BLaER1 (cell line): Measurements from ENCODE around the gene PALD1.

Source experiments
- H3K27ac ChIP-seq: shearing (Covaris generic); formaldehyde crosslinking; 2 replicates; pipeline ENCODE4 v1.8.1; 2022
- H3K27me3 ChIP-seq: shearing (Covaris generic); formaldehyde crosslinking; 2 replicates; pipeline ENCODE4 v1.8.1; 2022
- H3K36me3 ChIP-seq: shearing (Covaris generic); formaldehyde crosslinking; 2 replicates; pipeline ENCODE4 v1.8.1; 2022
- H3K4me1 ChIP-seq: shearing (Covaris generic); formaldehyde crosslinking; 2 replicates; pipeline ENCODE4 v1.8.1; 2022
- H3K4me2 ChIP-seq: shearing (Covaris generic); formaldehyde crosslinking; 2 replicates; pipeline ENCODE4 v1.8.1; 2022
- H3K4me3 ChIP-seq: shearing (Covaris generic); formaldehyde crosslinking; 2 replicates; pipeline ENCODE4 v1.8.1; 2022
- H3K9ac ChIP-seq: shearing (Covaris generic); formaldehyde crosslinking; 2 replicates; pipeline ENCODE4 v1.8.1; 2022
- H3K9me3 ChIP-seq: shearing (Covaris generic); formaldehyde crosslinking; 2 replicates; pipeline ENCODE4 v1.8.1; 2022
- H4K20me1 ChIP-seq: shearing (Covaris generic); formaldehyde crosslinking; 2 replicates; pipeline ENCODE4 v1.8.1; 2022
- Cebpa-rat ChIP-seq: shearing (Covaris generic); IDR thresholded peaks from 2 replicates; pipeline ENCODE4 v1.8.1; 2022

Gene PALD1

DNA sequence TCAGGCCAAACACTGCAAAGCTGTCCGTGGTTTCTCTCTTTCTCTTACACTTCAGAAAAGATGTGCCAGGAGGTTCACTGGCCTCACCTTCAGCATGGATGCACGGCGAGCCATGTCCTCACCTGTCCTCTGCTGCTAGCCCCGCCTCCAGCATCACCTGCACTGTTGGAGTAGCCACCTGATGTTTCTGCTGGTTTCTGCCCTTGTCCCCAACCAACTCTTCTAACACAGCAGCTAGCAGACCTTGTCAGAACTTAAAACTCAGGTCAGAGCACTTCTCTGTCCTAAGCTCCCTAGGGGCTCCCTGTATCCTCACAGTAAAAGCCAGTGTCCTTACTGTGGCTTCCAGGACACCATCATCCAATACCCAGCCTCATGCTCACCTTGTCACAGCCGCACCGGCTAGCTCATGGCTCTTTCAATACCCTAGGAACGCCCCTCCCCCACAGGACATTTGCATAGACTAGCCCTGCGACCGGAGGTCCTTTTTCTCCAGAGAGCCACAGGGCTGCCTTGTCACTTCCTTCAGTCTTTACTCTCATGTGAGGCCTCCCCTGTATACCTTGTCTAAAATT lies 15.2 kb downstream of the PALD1 start:
- H3K27ac ChIP-seq: peak overlapping the region; percentile 80
- H3K9ac ChIP-seq: peak overlapping the region; percentile 70
- H3K27me3 ChIP-seq: no peaks in the 10 kb centered on the region
- peaks cover 36% of the 10 kb centered on the region for H4K20me1 ChIP-seq
- H3K4me3 ChIP-seq: peak overlapping the region; percentile 56
- H3K4me2 ChIP-seq: peak overlapping the region; percentile 87
- no peaks in the 10 kb centered on the region for H3K9me3 ChIP-seq
- H3K36me3 ChIP-seq: 0 out of 2 replicates have a peak, but pooled peaks cover 4% of the 10 kb centered on the region
- TF ChIP-seq Cebpa-rat: no peak
- peaks cover 100% of the 10 kb centered on the region for H3K4me1 ChIP-seq

DNA sequence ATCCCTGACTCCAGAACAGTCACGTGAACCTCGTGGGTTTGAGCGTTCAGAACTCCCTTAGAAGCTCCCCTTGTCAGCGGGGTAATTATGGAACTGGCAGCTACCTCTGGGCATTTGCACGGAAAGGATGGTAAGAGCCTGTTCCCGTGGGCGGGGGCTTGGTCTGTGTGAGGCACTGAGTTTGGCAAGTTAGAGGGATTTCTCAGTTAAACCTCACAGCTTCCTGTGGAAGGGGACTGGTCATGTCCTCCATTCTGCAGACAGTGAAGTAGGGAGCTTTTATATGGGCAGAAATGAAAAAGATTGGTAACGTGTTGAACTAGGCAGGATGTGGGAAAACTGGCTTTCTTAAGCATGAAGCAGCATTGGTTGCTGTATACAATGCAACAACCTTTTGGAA lies 16.0 kb downstream of the PALD1 start:
- Histone ChIP-seq H3K36me3 (0 out of 2 replicates have a peak, but pooled peaks cover 6% of the 10 kb centered on the region), H3K9ac (peak overlapping the region; percentile 70; the same call in 1 of the 2 replicates), H3K4me2 (peak overlapping the region; percentile 87), H3K9me3 (no peaks in the 10 kb centered on the region), H3K4me3 (no peak overlapping the region), H3K27ac (peak overlapping the region; percentile 80), H3K4me1 (peaks cover 100% of the 10 kb centered on the region), H3K27me3 (no peaks in the 10 kb centered on the region), H4K20me1 (peaks cover 28% of the 10 kb centered on the region)
- TF ChIP-seq Cebpa-rat: no peak

DNA sequence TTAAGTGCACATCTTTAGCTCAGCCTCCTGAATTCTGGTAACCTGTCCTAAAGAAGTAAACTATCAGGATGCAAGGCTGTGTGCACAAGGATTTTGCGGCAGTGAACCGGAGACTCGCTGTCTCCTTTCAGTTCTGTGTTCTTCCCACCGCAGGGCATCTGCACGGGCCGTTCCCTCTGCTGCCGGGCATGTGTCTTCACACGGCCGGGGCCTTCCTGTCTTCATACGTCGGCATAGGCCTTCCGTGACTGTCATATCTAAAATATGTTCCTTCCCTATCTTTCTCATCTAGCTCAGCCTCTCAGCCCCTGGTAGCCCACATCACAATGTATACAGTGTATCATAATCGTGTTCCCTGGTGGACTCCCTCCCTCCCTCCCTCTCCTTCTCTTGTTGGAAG lies 16.4 kb downstream of the PALD1 start:
- no peak overlapping the region for H3K4me3 ChIP-seq

DNA sequence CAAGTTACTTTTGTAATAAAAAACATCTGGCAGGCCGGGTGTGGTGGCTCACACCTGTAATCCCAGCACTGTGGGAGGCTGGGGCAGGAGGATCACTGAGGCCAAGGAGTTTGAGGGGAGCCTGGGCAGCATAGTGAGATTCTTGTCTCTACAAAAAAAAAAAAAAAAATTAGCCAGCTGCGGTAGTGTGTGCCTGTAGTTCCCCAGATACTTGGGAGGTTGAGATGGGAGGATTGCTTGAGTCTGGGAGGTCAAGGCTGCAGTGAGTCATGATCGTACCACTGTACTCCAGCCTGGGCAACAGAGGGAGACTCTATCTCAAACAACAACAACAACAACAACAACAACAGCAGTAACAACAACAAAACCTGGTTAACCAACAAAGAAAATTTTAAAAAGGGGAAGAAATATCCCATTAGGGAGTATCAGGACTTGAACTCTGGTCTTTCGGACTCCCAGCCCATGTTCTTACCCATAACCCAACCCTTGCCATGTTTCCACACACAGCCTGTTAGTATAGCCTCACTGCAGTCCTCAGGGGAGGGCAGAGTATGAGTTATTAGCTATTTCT lies 17.2 kb downstream of the PALD1 start:
- no peak overlapping the region; the same call in 1 of the 2 replicates for H3K9ac ChIP-seq
- H3K27ac ChIP-seq: peak overlapping the region; percentile 71
- no peaks in the 10 kb centered on the region for H3K27me3 ChIP-seq
- peaks cover 100% of the 10 kb centered on the region for H3K4me1 ChIP-seq
- H3K4me2 ChIP-seq: peak overlapping the region; percentile 87
- H4K20me1 ChIP-seq: peaks cover 17% of the 10 kb centered on the region
- no peak for TF ChIP-seq Cebpa-rat
- H3K9me3 ChIP-seq: no peaks in the 10 kb centered on the region
- H3K4me3 ChIP-seq: no peak overlapping the region
- 0 out of 2 replicates have a peak, but pooled peaks cover 6% of the 10 kb centered on the region for H3K36me3 ChIP-seq

More for the DNA sequence above, 16.4 kb downstream of the PALD1 start:
- TF ChIP-seq Cebpa-rat: no peak
- peak overlapping the region; percentile 87 for H3K4me2 ChIP-seq
- H3K4me1 ChIP-seq: peaks cover 100% of the 10 kb centered on the region
- H3K27ac ChIP-seq: peak overlapping the region; percentile 80
- H3K27me3 ChIP-seq: no peaks in the 10 kb centered on the region
- H3K9ac ChIP-seq: peak overlapping the region; percentile 70; the same call in 1 of the 2 replicates
- 0 out of 2 replicates have a peak, but pooled peaks cover 6% of the 10 kb centered on the region for H3K36me3 ChIP-seq
- peaks cover 25% of the 10 kb centered on the region for H4K20me1 ChIP-seq
- H3K9me3 ChIP-seq: no peaks in the 10 kb centered on the region

DNA sequence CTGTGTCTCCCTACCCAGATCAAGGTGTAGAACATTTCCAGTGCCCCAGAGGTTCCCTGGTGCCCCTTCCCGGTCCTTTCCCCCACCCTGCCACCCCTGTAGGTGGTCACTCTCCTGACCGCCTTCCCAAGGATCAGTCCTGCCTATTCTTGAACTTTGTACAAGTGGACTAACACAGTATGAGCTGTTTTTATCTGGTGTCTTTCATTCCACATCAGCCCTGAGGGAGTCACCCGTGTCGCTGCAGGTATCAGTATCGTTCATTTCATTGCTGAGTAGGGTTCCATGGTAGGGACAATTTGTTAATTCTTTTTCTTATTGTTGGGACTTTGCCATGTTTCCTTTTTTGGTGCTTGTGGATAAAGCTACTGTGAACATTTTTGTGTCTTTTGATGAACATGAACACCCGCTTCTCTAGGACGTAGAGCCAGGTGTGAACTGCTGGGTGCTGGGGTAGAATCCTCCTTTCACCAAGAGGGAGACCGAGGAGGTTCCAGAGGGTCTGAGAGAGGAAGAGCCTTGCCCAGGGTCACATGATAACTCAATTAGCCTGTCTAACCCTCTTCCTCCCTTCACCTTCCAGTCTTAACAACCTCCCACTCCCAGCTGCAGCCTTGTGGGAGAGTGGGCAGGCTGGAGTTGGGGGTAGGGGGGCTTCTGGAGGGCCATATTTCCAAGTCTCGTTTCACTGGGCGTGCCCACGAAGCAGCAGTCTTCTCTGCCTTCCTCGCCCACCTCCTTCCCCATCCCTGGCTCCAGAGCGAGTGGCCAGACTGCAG lies 18.0 kb downstream of the PALD1 start:
- H3K9me3 ChIP-seq: no peaks in the 10 kb centered on the region
- H3K27ac ChIP-seq: peak overlapping the region; percentile 71
- no peaks in the 10 kb centered on the region for H3K27me3 ChIP-seq
- no peak overlapping the region for H3K9ac ChIP-seq
- H3K4me3 ChIP-seq: no peak overlapping the region
- peaks cover 9% of the 10 kb centered on the region; the same call in 1 of the 2 replicates for H4K20me1 ChIP-seq
- TF ChIP-seq Cebpa-rat: no peak
- peaks cover 100% of the 10 kb centered on the region for H3K4me1 ChIP-seq
- H3K4me2 ChIP-seq: peak overlapping the region; percentile 87
- 0 out of 2 replicates have a peak, but pooled peaks cover 6% of the 10 kb centered on the region for H3K36me3 ChIP-seq

DNA sequence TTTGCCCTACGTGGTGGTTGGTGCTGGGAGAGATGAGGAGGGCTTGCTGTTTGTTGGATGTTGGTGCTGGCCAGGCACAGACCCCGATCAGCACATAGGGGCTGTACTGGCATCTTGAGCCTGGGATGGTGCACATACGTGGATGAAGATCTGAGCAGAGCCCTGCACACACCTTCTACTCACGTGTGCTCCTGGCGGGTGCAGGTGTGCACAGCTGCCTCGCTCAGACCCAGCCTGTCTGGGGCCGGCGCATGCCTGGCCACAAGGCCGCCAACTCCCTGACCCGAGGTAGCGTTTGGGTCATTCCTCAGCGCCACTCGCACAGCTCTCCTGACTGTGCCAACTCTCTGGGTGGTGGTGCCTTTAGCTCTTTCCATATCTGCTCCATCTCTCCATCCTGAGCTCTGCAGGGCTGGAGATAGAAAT lies 18.6 kb downstream of the PALD1 start:
- no peaks in the 10 kb centered on the region for H3K27me3 ChIP-seq
- 0 out of 2 replicates have a peak, but pooled peaks cover 6% of the 10 kb centered on the region for H3K36me3 ChIP-seq
- peak overlapping the region; percentile 71 for H3K27ac ChIP-seq
- TF ChIP-seq Cebpa-rat: no peak
- no peaks in the 10 kb centered on the region for H3K9me3 ChIP-seq
- H3K9ac ChIP-seq: no peak overlapping the region
- peak overlapping the region; percentile 87 for H3K4me2 ChIP-seq
- no peak overlapping the region for H3K4me3 ChIP-seq
- H4K20me1 ChIP-seq: peaks cover 6% of the 10 kb centered on the region; the same call in 1 of the 2 replicates
- H3K4me1 ChIP-seq: peaks cover 100% of the 10 kb centered on the region

DNA sequence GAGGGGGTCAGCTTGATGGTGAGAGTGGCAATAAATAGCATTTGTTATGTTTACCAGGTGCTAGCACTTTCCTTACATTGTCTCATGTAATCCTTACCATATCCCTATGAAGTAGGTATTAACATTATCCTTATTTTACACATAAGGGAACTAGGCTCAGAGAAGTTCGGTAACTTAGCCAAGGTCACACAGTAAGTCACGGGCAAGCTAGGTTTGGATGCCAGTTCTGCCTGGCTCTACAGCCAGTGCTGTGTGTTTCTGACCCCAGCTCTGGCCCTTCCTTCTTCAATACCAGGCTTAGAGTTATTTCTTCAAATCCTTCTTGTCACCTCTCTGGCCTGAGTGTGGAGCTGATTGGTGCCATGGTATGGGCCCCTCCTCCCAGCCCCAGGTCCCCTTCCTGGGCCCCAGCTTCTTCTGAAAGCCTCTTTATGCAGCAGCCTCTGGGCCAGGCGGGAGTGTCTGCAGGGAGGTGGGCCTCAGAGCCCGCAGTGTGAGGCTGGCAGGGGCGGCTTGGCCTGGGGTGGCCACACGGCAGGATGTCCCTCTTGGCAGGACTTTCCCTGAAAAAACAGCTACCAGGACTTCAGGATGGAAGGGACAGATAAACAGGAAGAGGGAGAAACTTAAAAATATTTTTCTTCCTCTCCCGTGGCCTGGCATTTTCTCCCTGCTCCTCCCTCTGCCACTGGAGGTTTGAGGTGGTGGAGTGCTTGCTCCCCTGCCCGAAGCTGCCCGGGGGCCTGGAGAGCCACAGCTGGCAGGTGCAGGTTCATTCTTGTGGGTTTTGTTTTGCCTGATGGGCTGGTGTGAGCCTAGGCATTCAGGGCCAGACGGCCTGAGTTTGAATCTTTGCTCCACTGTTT lies 20.6 kb downstream of the PALD1 start:
- H3K4me2 ChIP-seq: peak overlapping the region; percentile 87
- H3K4me1 ChIP-seq: peaks cover 100% of the 10 kb centered on the region
- TF ChIP-seq Cebpa-rat: no peak
- 0 out of 2 replicates have a peak overlapping the region, but pooled peaks have one; percentile 17 for H3K4me3 ChIP-seq
- peak overlapping the region; percentile 85 for H3K27ac ChIP-seq
- 0 out of 2 replicates have a peak, but pooled peaks cover 6% of the 10 kb centered on the region for H3K36me3 ChIP-seq
- H3K9ac ChIP-seq: peak overlapping the region; percentile 68
- H3K27me3 ChIP-seq: no peaks in the 10 kb centered on the region
- no peaks in the 10 kb centered on the region for H3K9me3 ChIP-seq
- H4K20me1 ChIP-seq: peaks cover 6% of the 10 kb centered on the region; the same call in 1 of the 2 replicates

DNA sequence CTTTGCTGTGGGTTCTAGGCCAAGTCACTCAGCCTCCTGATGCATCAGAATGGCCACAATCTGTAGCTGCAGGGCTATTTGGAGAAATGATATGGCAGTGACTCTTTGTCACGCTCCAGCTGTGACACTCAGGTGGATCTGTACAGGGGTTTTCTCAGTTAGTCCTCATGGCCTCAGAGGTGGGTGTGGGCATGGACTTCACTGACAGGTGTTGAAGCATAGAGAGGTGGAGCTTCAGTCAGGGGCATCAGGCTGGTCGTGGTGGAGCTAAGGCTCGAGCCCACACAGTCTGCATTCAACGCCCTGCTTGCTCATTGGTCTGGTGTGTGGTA lies 21.2 kb downstream of the PALD1 start:
- H3K9ac ChIP-seq: peak overlapping the region; percentile 68
- H3K4me2 ChIP-seq: peak overlapping the region; percentile 87
- no peak for TF ChIP-seq Cebpa-rat
- no peak overlapping the region for H3K4me3 ChIP-seq
- no peaks in the 10 kb centered on the region for H3K9me3 ChIP-seq
- H3K27me3 ChIP-seq: no peaks in the 10 kb centered on the region
- H3K36me3 ChIP-seq: 0 out of 2 replicates have a peak, but pooled peaks cover 6% of the 10 kb centered on the region
- peak overlapping the region; percentile 85 for H3K27ac ChIP-seq
- peaks cover 6% of the 10 kb centered on the region; the same call in 1 of the 2 replicates for H4K20me1 ChIP-seq
- peaks cover 100% of the 10 kb centered on the region for H3K4me1 ChIP-seq

DNA sequence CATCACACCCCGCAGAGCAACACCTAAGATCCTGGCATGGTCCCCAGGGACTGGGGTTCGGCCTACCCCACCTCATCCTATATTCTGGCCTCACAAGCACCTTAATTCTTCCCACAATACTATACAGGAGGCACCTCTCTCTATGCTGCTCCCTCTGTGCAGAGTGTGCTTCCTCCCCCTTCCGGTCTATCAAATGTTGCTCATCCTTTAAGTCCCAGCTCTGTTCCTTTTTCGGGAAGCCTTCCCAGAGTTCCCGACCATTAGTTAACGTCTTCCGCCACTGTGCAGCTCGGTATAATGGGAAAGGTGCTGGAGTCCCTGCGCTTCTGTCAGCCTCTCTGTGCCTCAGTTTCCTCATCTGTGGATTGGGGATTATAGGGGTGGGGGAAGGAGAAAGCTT lies 21.8 kb downstream of the PALD1 start:
- Histone ChIP-seq H3K36me3 (0 out of 2 replicates have a peak, but pooled peaks cover 6% of the 10 kb centered on the region), H3K4me1 (peaks cover 100% of the 10 kb centered on the region), H3K4me3 (no peak overlapping the region; the same call in 1 of the 2 replicates), H3K4me2 (peak overlapping the region; percentile 87), H3K9me3 (no peaks in the 10 kb centered on the region), H3K27ac (peak overlapping the region; percentile 85), H3K9ac (peak overlapping the region; percentile 68; the same call in 1 of the 2 replicates), H3K27me3 (no peaks in the 10 kb centered on the region), H4K20me1 (peaks cover 6% of the 10 kb centered on the region; the same call in 1 of the 2 replicates)
- no peak for TF ChIP-seq Cebpa-rat
